ENCODE results near the gene PPID.
"Not testable (repeated sequence)": the region's sequence is repeated elsewhere in the genome, so short reads cannot be mapped to it uniquely, and the experiment has no call there.

PPID gene

GRCh38 chr4:158729716-158730559 lies 6.7 kb upstream of the PPID start:
- peak; percentile 25 for DNase-seq

- DNase-seq, result no peak
Observed at GRCh38 chr4:158728236-158728635, 5.0 kb upstream of the PPID start.

- DNase-seq, result no peak
Observed at GRCh38 chr4:158726633-158727032, 3.4 kb upstream of the PPID start.

- DNase-seq, result no peak
Observed at GRCh38 chr4:158724637-158725036, 1.4 kb upstream of the PPID start.

- peak; percentile 3 for DNase-seq
Observed at GRCh38 chr4:158722291-158722916, 792 bp downstream of the PPID start.

GRCh38 chr4:158721680-158722079 lies 1.5 kb downstream of the PPID start:
- no peak for DNase-seq

GRCh38 chr4:158715802-158716201 lies 7.4 kb downstream of the PPID start:
- DNase-seq, result no peak

GRCh38 chr4:158714937-158715336 lies 8.3 kb downstream of the PPID start:
- DNase-seq, result no peak

- not testable (repeated sequence) for DNase-seq
Observed at GRCh38 chr4:158712622-158713021, 10.6 kb downstream of the PPID start.

GRCh38 chr4:158710814-158711213 lies 12.4 kb downstream of the PPID start:
- DNase-seq, result no peak

GRCh38 chr4:158704274-158704673 lies 18.9 kb downstream of the PPID start:
- DNase-seq, result no peak

- no peak for DNase-seq
Observed at GRCh38 chr4:158688813-158689212, 34.4 kb downstream of the PPID start.

GRCh38 chr4:158682066-158682465 lies 41.1 kb downstream of the PPID start:
- no peak for DNase-seq

- DNase-seq, result no peak
Observed at GRCh38 chr4:158681629-158682028, 41.6 kb downstream of the PPID start.

GRCh38 chr4:158678767-158679166 lies 44.4 kb downstream of the PPID start:
- DNase-seq, result no peak

- no peak for DNase-seq
Observed at GRCh38 chr4:158676076-158676475, 47.1 kb downstream of the PPID start.

- DNase-seq, result no peak
Observed at GRCh38 chr4:158673633-158674032, 49.6 kb downstream of the PPID start.

- DNase-seq, result peak; percentile 95
Observed at GRCh38 chr4:158671915-158672806, 51.0 kb downstream of the PPID start, which contains the start of gene ETFDH. TSS of gene ETFDH (plus strand) at chr4:158672296. CDS start at chr4:158672457, 161 bp downstream.

GRCh38 chr4:158671665-158671914 lies 51.6 kb downstream of the PPID start, which contains the start of gene C4orf46:
TSS of gene C4orf46 (minus strand) at chr4:158671887. CDS start at chr4:158671801, 86 bp downstream.
- DNase-seq, result no peak

GRCh38 chr4:158670975-158671664 lies 52.1 kb downstream of the PPID start:
- peak; percentile 47 for DNase-seq

GRCh38 chr4:158669310-158669709 lies 53.9 kb downstream of the PPID start:
- no peak for DNase-seq

- DNase-seq, result peak; percentile 3
Observed at GRCh38 chr4:158667651-158668198, 55.5 kb downstream of the PPID start.
